Esophagus muscularis mucosa (tissue), 4 donors: ENCODE measurements around the gene STN1. TPM values are rescaled to one million over a fixed set of nuclear protein-coding genes. Genes with fewer than 3 reads are reported as not detected.

Experiments
- DNase-seq: peaks from one replicate; pipeline ENCODE4 v3.0.0-alpha.2; 2017; ENCODE audit errors: extremely low spot score
- H3K27ac ChIP-seq, 4 donors: fragments of 200-600 bp; sonication (generic); replicated peaks in 1 of 4; 1 replicate in 3 of 4; 2 replicates in 1 of 4; pipeline ENCODE4 v1.5.1; 2016 to 2019; ENCODE audit warnings: mild to moderate bottlenecking in 1 of 4
- H3K27me3 ChIP-seq, 4 donors: fragments of 200-600 bp; sonication (generic); one replicate each; pipeline versions ENCODE4 v1.5.1 to v1.6.0; 2016 to 2019
- H3K36me3 ChIP-seq, 4 donors: fragments of 200-600 bp; sonication (generic); one replicate each; pipeline ENCODE4 v1.5.1; 2016 to 2019
- H3K4me1 ChIP-seq, 4 donors: fragments of 200-600 bp; sonication (generic); one replicate each; pipeline ENCODE4 v1.5.1; 2016 to 2019
- H3K4me3 ChIP-seq, 4 donors: fragments of 200-600 bp; sonication (generic); 1 replicate in 2 of 4; 2 replicates in 2 of 4; pipeline ENCODE4 v1.5.1; 2016 to 2019; ENCODE audit warnings: mild to moderate bottlenecking in 4 of 4, moderate library complexity in 1 of 4
- H3K9me3 ChIP-seq, 4 donors: fragments of 200-600 bp; sonication (generic); 1 replicate in 3 of 4; 2 replicates in 1 of 4; pipeline ENCODE4 v1.5.1; 2016 to 2019
- CTCF ChIP-seq, 3 experiments: fragments of 200-600 bp in 2 of 3; fragments of 450-650 bp in 1 of 3; sonication (generic) in 2 of 3; IDR thresholded peaks; one replicate each; pipeline ENCODE4 v1.5.1; 2017 to 2019; ENCODE audit warnings: antibody characterized with exemption in 3 of 3, mild to moderate bottlenecking in 2 of 3, moderate library complexity in 1 of 3
- EP300 ChIP-seq: sonication (generic); formaldehyde crosslinking; IDR thresholded peaks from one replicate; pipeline ENCODE4 v1.6.1; 2017; ENCODE audit warnings: antibody characterized with exemption
- POLR2A ChIP-seq: fragments of 450-650 bp; IDR thresholded peaks from one replicate; pipeline ENCODE4 v1.6.1; 2017; ENCODE audit warnings: antibody characterized with exemption, moderate library complexity, mild to moderate bottlenecking, low read depth
- POLR2AphosphoS5 ChIP-seq, 2 donors: sonication (generic); formaldehyde crosslinking; IDR thresholded peaks; one replicate each; pipeline ENCODE4 v1.6.1; 2017; ENCODE audit warnings: antibody characterized with exemption in 2 of 2
- WGBS: methylation state at CpG from one replicate; pipeline ENCODE4 v1.1.5; 2018; 5-methylcytosine and 5-hydroxymethylcytosine counted together
- intact Hi-C: fragments of 100-400 bp; cut with DNase I; formaldehyde crosslinking; loops from one replicate; pipeline ENCODE4 v1.15.1; 2023
- total RNA-seq, 4 donors: library from RNA; depleted of rRNA; stranded (reverse); fragments of >200 nt; gene quantifications; one replicate each; pipeline versions ENCODE4 v1.1.0 to v1.2.1, GENCODE V29; 2016

Gene STN1
- total RNA-seq, 4 donors from 2014 or later, result 18.7 to 27.7 (median 24.9) TPM

DNA sequence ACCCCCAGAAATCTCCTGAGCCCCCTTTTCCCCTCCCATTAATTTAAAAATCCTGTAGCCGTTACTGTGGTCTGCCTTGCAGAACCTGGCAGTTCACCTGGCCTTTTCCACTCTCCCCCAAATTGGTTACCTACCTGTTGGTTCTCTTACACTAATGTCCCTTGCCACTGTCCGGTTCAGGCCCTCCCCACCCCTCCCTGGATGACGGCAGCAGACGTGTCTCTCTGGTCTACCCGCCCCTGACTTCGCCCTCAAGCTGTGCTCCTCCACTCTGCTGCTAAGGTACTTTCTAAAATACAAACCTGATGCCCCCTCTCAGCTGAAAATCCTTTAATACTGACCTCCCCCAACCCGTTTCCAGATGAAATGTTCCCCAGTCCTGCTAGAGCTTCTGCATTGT is 47.0 kb downstream of the STN1 start:
- intact Hi-C loops, result no loop called here
- Histone ChIP-seq H3K4me1 (no peaks in the 10 kb centered on the region), H3K36me3 (peaks cover 0 to 16% (median 4%) of the 10 kb centered on the region in 4 donors), H3K27ac (no peak overlapping the region), H3K4me3 (no peak overlapping the region), H3K27me3 (no peaks in the 10 kb centered on the region), H3K9me3 (no peaks in the 10 kb centered on the region)
- no peak for DNase-seq
- 89% methylated on average over 7 of the region's 7 CpGs for WGBS
- TF ChIP-seq EP300 (no peak), POLR2AphosphoS5 (IDR thresholded peaks at IDR 0.05) (no peak), POLR2A (no peak), CTCF (IDR thresholded peaks at IDR 0.05) (no peak)

DNA sequence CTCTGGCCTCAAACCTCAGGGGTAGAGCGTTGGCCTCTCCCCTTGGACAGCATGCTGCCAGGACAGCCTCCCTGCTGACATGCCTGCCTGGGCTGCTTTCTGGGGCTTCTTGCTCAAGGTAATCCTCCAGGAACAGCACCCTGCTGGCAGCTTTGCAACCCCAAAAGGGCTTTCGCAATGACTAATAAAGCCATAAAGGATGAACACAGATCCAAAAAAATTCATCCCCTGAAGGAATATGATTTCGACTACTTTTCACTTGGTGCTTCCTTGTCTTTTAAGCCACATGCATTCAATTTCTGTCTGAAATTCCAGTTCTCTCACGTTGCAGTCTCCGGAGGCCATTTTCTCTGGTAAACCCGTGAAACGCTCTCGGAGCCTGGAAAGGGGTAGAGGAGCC is 47.5 kb downstream of the STN1 start:
- intact Hi-C loops, result no loop called here
- no peaks in the 10 kb centered on the region for H3K4me1 ChIP-seq
- H3K27me3 ChIP-seq, result no peaks in the 10 kb centered on the region
- H3K4me3 ChIP-seq, result no peak overlapping the region
- H3K27ac ChIP-seq, result no peak overlapping the region
- peaks cover 0 to 4% (median 0%) of the 10 kb centered on the region in 4 donors for H3K9me3 ChIP-seq
- WGBS, result 92% methylated on average over 8 of the region's 8 CpGs
- TF ChIP-seq POLR2A, result no peak
- no peak for TF ChIP-seq CTCF (IDR thresholded peaks at IDR 0.05)
- no peak for TF ChIP-seq POLR2AphosphoS5 (IDR thresholded peaks at IDR 0.05)
- H3K36me3 ChIP-seq, result peaks cover 0 to 16% (median 4%) of the 10 kb centered on the region in 4 donors
- DNase-seq, result no peak

DNA sequence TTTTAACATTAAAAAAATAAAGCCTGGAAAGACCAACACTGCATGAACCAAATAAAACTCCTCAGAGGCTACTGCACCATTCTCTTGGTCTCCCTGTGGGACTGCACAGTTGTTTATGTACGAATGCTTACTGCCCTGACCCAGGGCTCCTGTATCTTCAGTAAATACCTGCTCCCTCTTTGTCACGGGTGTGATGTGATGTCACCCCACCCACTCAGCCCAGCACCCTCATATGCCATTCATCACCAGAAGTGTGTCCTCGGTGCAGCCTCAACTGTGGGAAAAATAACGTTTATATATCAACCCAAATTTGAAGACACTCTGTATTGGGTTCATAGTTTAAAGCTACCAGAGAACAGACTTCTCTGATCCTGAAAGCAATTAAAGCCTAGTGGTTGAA is 48.6 kb downstream of the STN1 start:
- intact Hi-C loops, result no loop called here
- Histone ChIP-seq H3K9me3 (peaks cover 0 to 15% (median 9%) of the 10 kb centered on the region in 4 donors), H3K27me3 (no peaks in the 10 kb centered on the region), H3K36me3 (peaks cover 0 to 16% (median 4%) of the 10 kb centered on the region in 4 donors), H3K27ac (no peak overlapping the region), H3K4me1 (no peaks in the 10 kb centered on the region), H3K4me3 (no peak overlapping the region)
- no peak for TF ChIP-seq CTCF (IDR thresholded peaks at IDR 0.05)
- no peak for TF ChIP-seq EP300
- TF ChIP-seq POLR2A, result no peak
- TF ChIP-seq POLR2AphosphoS5 (IDR thresholded peaks at IDR 0.05), result no peak
- DNase-seq, result no peak
- WGBS, result 69% methylated on average over 4 of the region's 4 CpGs

DNA sequence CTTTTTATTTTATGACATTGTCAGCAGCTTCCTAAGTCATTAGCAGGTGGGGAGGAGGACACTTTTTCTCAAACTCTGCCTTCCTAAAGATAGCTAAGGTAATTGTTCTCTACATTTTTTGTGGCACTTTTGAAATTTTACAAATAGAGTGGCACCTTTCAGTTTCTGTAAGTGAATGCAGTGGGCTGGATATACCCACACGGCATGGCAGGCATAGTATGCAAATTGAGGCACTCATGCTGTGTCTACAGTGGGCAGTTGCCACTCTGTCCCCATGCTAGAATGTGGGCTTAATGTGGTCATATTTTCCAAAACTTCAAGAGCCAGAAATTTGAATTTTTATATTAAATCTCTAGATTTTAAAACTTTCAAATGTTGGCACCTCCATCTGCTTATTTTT is 49.8 kb downstream of the STN1 start:
- no peak overlapping the region for H3K4me3 ChIP-seq
- WGBS, result 93% methylated on average over 1 of the region's 1 CpG

More for the DNA sequence above, 49.8 kb downstream of the STN1 start:
- peaks cover 0 to 13% (median 4%) of the 10 kb centered on the region in 4 donors for H3K36me3 ChIP-seq
- no peak overlapping the region for H3K27ac ChIP-seq
- no peak for DNase-seq
- TF ChIP-seq POLR2A, result no peak
- no peak for TF ChIP-seq POLR2AphosphoS5 (IDR thresholded peaks at IDR 0.05)
- TF ChIP-seq EP300, result no peak
- TF ChIP-seq CTCF (IDR thresholded peaks at IDR 0.05), result no peak
- peaks cover 0 to 15% (median 9%) of the 10 kb centered on the region in 4 donors for H3K9me3 ChIP-seq
- intact Hi-C loops, result no loop called here
- no peaks in the 10 kb centered on the region for H3K27me3 ChIP-seq
- H3K4me1 ChIP-seq, result no peaks in the 10 kb centered on the region
